CD4-positive, alpha-beta T cell treated with Interleukin-4 for 1 hour (primary cell): ENCODE results near the gene SDCBP2.
"Not testable (repeated sequence)": the region's sequence is repeated elsewhere in the genome, so short reads cannot be mapped to it uniquely, and the experiment has no call there.

Experiments used
- DNase-seq, 2 donors: peaks; one replicate each; pipeline ENCODE4 v3.0.0-alpha.2; 2020 to 2022

SDCBP2 gene

DNA sequence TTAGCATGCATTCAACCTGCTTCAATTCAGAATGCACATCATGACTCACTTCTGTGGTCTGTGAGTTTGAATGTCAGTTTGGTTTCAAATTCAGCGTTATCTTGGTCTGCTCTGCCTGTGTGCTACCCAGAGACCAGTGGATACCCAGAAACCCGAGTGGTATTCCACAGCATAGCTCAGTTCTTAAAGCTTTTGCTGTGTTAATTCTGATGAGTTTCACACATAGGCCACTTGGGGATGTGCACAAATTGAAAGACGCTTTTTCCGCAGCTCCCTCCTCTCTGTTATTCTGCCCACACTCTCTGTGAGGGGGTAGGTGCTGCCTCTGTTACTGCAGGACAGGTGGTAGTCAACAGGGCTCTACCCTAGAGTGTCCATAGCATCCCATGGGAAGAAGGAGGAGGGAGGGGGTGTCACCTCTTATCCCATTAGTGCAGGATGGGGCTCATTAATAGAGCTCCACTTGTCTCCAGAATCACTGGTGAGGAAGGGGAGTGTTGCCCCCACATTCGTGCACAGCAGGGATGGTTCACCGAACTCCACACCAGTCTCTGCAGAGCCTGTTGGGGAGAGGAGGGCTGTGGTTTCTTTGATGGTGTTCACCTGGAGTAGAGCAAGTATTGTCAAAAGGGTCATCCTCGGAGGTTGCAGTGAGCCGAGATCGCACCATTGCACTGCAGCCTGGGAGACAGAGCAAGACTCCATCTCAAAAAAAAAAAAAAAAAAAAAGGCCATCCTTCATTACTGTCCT is 29.2 kb upstream of the SDCBP2 start:
- DNase-seq: no peak

DNA sequence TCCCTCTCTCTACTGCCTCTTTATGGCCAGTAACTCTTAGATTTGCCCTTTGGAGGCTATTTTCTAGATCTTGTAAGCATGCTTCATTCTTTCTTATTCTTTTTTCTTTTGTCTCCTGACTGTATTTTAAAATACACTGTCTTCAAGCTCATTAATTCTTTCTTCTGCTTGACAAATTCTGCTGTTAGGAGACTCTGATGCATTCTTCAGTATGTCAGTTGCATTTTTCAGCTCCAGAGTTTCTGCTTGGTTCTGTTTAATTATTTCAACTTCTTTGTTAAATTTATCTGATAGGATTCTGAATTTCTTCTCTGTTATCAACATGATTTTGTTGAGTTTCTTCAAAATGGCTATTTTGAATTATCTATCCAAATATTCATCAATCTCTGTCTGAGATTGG is 25.0 kb upstream of the SDCBP2 start:
- DNase-seq: no peak

DNA sequence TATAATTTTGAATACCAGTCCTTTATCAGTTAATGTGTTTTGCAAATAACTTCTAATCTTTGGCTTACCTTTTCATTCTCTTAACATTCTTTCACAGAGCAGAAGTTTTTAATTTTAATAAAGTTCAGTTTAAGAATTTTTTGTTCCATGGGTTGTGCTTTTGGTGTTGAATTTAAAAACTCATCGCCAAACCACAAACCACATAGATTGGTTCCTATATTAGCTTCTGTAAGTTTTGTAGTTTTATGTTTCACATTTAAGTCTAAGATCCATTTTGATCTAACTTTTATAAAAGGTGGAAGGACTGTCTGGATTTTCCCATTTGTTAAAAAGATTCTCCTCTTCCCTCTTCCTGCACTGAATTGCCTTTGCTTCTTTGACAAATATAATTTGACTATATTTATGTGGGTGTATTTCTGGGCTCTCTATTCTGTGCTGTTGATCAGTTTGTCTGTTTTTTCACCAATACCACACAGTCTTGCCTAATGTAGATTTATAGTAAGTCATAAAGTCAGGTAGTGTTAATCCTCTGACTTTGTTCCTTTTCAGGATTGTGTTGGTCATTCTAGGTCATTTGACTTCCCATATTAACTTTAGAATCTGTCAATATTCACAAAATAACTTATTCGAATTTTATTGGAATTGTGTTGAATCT is 17.5 kb upstream of the SDCBP2 start:
- DNase-seq: no peak

DNA sequence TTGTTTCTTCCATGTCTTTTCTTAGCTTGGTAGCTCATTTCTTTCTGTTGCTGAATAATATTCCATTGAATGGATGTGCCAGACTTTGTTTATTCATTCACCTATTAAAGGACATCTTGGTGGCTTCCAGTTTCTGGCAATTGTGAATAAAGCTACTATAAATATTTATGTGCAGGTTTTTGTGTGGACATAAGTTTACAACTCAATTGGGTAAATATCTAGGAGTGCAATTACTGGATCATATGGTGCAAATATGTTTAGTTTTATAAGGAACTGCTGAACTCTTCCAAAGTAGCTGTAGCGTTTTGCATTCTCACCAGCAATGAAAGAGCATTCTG is 16.8 kb upstream of the SDCBP2 start:
- no peak for DNase-seq

DNA sequence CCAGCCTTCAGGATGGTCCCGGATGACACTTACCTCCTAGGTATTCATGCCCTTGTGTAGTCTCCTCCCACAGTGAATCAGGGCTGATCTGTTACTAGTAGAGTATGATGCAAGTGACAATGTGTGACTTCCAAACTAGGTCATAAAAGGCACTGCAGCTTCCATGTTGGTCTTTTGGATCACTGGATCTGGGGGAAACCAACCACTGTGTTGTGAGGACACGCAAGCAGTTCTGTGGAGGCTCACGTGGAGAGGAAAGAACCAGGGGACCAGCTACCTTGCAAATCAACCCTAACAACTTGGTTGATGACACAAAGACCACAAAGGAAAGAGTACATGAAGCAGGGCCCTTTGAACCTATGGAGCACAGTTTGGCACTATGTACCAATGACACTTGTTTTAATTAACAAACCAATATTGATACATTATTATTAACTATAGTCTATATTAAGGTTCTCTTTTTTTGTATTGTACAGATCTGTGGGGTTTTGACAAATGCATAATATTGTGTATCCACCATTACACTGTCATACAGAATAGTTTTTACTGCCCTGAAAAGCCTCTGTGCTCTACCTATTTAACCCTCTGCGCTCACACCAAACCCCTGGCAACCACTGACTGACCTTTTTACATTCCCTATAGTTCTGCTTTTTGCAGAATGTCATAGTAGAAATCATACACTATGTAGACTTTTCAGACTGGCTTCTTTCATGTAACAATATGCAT is 16.3 kb upstream of the SDCBP2 start:
- no peak for DNase-seq

DNA sequence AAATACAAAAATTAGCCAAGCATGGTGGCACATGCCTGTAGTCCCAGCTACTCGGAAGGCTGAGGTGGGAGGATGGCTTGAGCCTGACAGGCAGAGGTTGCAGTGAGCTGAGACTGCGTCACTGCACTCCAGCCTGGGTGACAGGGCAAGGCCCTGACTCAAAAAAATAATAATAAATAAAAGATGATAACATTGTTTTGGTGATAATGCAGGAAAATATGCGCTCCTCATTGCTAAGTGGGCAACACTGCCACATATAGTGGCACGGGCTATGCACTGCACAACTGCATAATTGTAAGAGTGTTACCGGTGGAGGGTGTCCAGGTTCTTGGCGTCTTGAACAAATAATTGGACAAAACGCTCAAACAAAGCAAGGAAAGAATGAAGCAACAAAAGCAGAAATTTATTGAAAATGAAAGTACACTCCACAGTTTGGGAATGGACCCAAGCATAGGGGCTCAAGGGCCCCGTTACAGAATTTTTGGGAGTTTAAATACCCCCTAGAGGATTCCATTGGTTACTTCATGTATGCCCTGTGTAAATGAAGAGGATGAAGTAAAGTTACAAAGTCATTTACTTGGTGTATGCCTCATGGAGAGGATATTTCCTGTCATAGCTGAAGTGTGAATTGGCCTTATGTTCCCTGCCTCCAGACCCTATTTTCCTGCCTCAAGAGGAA is 14.6 kb upstream of the SDCBP2 start:
- not testable (repeated sequence) for DNase-seq

DNA sequence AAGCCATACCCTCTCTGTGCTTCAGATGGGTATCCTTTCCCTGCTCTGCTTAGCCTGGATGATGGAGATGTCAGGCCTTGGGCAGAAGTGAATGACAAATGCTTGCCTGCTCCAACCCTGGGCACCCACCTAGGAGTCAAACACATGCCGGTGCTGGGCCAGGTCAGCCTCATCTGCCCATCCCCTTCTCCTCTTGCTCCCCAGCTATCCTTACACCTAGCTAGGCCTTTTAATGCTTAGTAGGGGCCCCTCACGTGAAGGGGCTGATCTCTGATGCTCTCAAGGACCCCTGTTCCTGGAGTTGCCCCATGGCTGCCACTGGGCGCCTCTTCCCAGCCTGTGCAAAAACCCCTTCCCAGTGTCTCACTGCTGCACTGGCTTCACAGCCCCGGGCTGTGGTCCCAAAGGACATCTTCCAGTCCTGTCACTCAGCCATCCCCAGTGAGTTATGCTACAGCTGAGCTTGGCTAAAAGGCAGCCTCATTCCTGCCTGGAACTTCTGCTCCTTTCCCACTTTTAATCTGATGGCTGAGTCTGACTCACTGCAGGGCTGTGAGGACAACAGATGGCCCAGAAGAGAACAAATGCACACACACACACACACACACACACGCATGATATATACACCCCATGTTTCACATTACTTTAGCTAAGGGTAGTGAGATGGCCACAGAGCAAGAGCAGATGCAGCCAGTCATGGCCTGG is 12.8 kb upstream of the SDCBP2 start:
- DNase-seq: no peak

DNA sequence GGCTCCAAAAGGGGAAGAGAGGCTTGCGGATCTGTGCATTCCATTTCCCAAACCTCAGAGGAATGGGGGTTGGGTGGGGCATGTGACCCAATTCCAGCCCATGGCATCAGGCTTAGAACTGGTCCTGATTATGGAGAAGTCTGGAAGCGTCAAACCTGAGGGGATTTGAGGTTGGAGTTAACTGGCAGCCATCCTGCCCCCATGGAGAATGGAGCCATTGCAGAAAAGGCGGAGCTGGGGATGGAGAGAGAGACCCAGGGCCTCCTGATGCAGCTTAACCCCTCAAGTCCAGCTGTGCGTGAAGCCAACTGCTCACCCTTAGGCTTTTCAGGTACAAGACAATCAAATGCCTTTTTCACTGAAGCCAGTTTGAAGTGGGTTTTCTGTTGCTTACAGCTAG is 9.9 kb upstream of the SDCBP2 start:
- DNase-seq: no peak

DNA sequence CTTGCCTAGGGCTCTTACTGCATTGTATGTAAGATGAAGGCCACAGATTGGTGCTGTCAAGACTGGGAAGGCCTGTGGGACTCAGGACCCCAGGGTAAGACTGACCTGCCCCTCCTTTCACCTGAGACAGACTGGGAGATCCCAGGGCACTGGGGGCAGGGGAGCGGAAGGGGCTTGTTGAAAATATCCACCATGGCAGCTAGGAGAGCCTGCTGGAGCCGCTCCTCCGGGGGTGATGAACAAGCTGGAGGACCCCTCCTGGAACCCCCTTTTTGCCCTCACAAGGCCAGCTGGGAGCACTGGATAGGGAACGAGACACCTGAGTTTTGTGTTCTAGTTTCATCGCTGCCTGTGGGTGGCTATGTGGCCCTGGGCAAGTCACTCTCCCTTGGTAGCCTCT is 9.2 kb upstream of the SDCBP2 start:
- no peak for DNase-seq

DNA sequence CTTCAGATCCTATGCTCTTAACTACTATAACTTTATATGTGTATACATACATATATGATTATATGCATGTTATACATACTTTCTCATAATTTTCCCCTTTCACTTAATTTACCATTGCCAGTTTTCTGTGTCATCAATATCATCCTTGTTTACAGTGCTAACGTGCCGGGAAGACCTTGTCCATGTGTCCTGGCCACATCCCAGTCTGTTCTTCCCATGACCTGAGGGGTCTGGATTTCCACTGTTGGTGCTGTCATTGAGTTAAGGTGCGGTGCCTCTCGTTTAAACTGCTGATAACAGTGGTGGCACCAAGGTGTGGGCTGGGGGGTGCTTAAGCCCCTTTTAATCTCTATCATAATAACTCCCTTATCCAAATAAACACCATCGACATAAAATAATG is 8.5 kb upstream of the SDCBP2 start:
- no peak for DNase-seq

DNA sequence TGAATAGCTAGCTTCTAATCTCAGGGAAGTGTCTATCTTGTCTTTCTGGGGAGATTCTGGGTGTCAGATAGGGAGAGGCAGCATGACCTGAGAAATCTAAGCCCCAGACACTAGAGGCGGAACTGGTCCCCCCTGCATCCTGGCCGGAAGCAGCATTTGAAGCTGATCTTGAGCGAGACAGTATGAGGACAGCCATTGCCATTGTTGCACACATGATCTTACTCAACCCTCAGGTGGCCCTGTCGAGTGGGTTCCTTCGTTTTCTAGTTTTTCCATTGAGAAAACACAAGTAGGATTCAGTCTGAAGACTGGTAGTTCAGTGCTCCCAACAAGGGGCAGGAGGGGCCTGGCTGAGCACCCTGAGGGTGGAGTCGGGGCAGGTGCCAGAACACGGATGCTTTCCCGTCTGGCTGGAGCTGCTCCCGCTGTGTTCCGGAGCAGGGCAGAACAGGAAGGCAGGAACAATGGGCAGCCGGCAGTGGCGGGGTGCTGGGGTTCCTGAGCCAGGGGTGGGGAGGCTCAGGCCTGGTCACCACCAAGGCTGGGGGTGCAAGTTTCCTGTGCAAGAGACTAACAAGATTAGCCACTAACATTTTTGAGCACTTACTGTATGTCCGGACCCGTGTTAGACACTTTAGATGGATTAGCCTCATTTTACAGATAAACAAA is 7.9 kb upstream of the SDCBP2 start:
- DNase-seq: no peak

DNA sequence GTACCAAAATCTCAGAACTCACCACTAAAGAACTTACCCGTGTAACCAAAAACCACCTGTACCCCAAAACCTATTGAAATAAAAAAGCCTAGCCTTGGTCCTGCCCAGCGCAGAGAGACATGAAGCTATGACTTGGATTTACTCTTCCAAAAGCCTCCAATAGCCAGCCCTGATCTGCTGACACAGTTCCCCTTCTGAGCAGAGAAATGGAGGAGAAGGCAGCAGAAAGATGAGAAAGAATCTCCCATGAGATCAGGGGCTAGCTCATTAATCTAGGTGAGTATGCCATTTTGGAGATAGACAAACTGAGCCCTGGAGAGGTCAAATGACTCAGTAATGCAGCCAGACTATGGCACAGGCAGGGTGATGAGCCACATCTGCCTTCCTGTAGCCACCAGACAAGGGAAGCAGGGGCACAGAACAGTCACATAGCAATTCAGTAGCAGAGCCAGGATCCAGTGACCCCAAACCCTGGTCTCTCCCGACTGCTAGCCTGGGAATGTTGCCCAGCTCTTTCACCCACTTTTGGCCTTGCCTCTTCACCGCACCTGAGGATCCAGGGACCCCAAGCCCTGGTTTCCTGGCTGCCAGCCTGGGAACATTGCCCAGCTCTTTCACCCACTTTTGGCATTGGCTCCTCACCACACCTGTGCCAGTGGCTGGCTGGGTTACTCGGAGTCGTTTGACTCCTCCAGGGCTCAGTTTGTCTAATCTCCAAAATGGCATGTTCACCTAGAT is 7.2 kb upstream of the SDCBP2 start:
- no peak for DNase-seq

DNA sequence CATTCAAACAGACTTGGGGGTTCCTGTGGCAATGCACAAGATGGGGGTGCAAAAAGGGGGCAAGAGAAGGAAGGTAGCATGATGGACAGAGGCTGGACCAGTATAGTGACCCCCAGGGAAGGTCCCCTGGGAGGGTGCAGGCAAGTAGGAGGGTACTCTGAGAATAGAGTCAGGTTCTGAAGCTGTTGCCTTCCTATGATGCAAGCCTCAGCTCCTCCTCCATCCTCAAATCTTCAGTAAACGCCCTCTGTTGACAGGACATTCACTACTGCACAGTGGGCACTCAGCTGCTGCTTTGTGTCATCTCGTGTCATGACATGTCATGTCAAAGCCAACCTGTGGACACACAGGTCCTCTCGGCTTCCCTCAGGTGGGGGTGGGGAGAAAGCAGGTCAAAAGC is 5.8 kb upstream of the SDCBP2 start:
- no peak for DNase-seq

DNA sequence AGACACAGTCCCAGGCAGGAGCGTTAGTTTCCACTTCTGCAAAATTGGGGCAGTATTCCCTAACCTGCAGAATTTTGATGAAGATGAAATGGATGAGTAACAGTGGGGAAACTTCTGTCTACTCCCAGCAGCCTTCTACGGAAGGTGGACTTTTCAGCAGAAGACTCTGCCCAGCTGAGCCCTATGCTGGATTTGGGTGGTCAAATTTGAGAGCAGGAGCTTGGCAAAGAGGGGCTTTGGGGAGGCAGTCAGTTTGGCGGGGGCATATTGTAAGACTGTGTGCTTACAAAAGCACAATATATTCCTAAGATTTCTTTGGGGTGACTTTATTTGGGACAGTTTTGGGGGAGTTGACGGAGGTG is 5.4 kb upstream of the SDCBP2 start:
- DNase-seq: no peak

DNA sequence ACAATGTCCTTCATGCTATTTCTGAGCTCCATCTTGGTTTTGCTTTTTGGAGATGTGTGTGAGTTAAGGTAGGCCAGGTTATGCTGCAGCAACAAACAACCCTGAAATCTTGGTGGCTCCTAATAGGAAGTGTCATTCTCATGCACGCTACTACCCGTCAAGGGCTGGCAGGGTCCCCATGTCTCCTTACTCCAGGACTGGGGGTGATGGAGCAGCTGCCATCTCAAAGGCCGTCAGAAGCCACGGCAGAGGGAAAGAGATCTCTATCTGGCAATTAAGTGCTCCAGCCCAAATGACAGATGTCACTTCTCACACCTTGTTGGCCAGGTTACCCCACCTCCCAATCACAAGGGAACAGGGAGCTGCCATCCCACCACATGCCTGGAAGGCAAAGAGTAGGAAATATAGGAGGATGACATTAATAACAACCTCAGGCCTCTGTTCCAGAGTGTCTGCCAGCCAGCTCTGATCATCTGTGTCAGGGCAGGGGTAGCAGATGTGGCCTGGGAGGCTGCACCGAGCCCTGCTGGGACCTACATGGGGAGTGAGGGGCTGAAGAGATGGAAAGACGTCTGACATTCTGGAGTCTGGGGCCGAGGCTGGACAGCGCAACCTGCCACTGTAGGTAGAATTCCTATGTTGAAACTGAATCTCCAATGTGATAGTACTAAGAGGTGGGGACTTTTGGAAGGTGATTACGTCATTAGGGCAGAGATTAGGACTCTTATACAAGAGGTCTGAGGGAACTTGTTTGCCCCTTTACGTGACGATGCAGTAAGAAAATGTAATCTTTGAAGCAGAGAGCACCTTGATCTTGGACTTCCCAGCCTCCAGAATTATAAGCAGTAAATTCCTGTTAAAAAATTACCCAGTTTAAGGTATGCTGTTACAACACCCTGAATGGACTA is 4.8 kb upstream of the SDCBP2 start:
- no peak for DNase-seq

DNA sequence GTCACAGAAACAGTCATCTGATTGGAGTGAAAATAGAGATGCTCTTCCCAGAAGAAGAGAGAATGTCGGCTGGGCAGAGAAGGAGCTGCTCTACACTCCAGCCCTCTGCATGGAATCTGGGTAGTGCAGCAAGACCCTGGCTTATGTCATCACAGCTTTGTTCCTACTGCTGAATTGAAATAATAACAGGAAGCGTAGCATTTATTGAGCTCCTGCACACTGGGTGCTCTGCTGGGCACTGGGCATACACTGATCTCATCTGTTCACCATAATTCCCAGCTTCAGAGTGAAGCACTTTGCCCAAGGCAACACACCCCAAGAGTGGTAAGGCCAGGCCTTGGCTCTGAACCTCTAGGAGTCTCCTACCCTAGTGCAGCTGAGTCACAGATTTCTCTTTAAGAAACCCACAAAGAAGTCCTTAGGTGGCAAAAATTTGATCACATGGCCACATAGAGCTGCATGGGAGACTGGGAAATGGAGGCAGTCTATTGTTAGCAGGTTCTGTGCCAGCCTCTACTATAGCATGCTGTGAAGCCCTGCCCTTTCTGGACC is 3.9 kb upstream of the SDCBP2 start:
- no peak for DNase-seq

DNA sequence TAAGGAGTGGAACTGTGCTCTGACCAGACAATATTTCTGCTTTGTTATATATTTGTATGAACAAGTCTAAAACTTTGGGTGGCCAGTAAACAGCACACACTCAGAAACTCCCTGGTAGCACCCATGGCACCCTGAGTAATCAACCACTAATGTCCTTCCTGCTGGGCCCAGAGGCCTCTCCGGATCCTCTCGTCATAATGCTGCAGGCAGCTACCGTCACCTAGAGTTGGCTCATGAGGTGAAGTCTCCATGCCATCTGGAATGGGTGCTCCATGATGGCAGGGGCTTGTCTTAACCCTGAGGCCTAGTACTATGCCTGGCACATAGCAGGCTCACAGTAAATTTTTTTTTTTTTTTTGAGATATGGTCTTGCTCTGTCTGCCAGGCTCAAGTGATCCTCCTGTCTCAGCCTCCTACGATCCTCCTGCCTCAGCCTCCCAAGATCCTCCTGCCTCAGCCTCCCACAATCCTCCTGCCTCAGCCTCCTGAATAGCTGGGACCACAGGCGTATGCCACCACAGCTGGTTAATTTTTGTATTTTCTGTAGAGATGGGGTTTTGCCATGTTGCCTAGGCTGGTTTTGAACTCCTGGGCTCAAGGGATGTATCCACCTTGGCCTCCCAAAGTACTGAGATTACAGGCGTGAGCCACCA is 3.0 kb upstream of the SDCBP2 start:
- DNase-seq: no peak

DNA sequence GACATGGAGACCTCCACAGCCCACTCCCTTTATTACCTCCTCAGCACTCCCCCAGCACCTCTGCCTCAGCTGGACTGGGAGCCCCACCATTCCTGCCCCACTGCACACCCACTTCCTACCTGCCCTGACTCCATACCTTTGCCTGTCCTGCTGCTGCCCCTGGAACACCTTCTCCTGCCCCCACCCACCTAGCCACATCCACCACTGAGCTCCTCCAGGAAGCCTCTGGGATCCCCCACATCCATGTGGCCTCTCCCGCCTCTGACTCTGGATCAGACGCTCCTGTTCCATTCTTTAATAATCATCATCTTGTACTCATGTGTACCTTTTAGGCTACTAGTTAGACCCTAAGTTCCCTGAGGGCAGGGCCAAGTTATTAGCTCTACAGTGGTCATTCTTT is 2.2 kb upstream of the SDCBP2 start:
- no peak for DNase-seq

DNA sequence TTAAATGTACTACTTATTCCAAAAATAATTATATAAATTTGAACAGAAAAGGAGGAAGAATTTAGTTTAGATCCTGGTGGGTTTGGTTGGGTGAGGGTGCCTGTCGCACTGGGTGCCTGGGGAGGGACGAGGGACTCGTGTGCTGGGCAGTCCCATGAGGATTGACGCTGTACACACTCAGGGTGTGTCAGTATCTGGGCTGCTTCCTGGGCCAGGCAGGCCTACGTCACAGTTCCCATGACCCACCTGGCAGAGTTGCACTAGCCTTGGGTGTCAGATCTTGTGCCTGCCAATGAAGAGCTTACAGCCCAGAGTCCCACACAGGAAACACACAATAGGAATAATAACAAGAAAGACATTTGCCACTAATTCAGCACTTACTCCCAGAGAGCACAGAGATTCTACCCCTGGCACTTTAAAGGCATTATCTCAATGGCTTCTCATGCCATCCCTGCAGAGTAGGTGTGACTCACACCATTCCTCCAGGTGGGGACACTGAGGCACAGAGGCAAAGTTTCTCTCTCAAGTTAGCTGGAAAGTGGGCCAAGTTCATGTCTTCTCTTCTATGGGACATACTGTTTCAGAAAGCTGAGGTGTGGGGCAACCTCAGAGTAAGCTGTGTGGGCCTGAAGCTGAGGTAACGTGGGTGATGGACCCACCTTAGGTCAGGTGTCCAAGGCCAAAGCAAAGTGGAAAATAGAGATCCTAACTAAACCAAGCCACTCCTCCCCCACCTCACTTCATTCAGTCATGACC is 1.3 kb upstream of the SDCBP2 start:
- peak; percentile 58 to 72 for DNase-seq
